Left lobe of liver (tissue), 2 donors: Measurements from ENCODE around the gene GZMM. TPM values are rescaled to one million over a fixed set of nuclear protein-coding genes. Genes with fewer than 3 reads are reported as not detected.
"Not testable (repeated sequence)": the region's sequence is repeated elsewhere in the genome, so short reads cannot be mapped to it uniquely, and the experiment has no call there.

Experiments used
- ATAC-seq: fragments of 200-7000 bp; cut with Tn5 transposase; one replicate; pipeline ENCODE4 v1.9.1; 2020; ENCODE audit warnings: mild to moderate bottlenecking, moderate library complexity
- DNase-seq: peaks from one replicate; pipeline ENCODE4 v3.0.0-alpha.2; 2020; ENCODE audit warnings: low spot score
- total RNA-seq: library from RNA; stranded (reverse); gene quantifications from one replicate; pipeline ENCODE4 v1.2.1, GENCODE V29; 2021
- donor health status: DM: no; HTN: no; CAD: no; lungs with moderate emphysema.
- donor health status: DM: no; HTN: yes; CAD: no.

The GZMM gene
- total RNA-seq, 1 donor from 2014 or later = 0.33 TPM

GRCh38 chr19:580274-580835 lies 36.5 kb downstream of the GZMM start:
- DNase-seq (no peak), ATAC-seq (no peak)

- DNase-seq = no peak
Measured at GRCh38 chr19:581399-582111, 37.7 kb downstream of the GZMM start.

GRCh38 chr19:582497-583197 lies 38.8 kb downstream of the GZMM start:
- ATAC-seq = no peak
- DNase-seq = no peak

More at GRCh38 chr19:581399-582111, 37.7 kb downstream of the GZMM start:
- no peak for ATAC-seq

GRCh38 chr19:583198-583967 lies 39.5 kb downstream of the GZMM start:
- DNase-seq (no peak), ATAC-seq (peak; percentile 5)

GRCh38 chr19:583968-584239 lies 40.1 kb downstream of the GZMM start:
- DNase-seq (no peak), ATAC-seq (peak; percentile 10)

- peak; percentile 68 for ATAC-seq
Measured at GRCh38 chr19:584240-585001, 40.6 kb downstream of the GZMM start.

GRCh38 chr19:585146-585545 lies 41.3 kb downstream of the GZMM start:
- not testable (repeated sequence) for ATAC-seq, DNase-seq

More at GRCh38 chr19:584240-585001, 40.6 kb downstream of the GZMM start:
- DNase-seq = no peak

- ATAC-seq (no peak), DNase-seq (no peak)
Measured at GRCh38 chr19:585551-586110, 41.8 kb downstream of the GZMM start.

- peak; percentile 64 for DNase-seq
Measured at GRCh38 chr19:588093-588740, 44.4 kb downstream of the GZMM start.

GRCh38 chr19:588741-589692 lies 45.2 kb downstream of the GZMM start:
- DNase-seq = no peak

More at GRCh38 chr19:588093-588740, 44.4 kb downstream of the GZMM start:
- ATAC-seq = peak; percentile 43

GRCh38 chr19:589693-590395 lies 46.0 kb downstream of the GZMM start, which contains the start of gene HCN2:
Gene HCN2 (plus strand): TSS chr19:589881. CDS start chr19:589946, 65 bp downstream.
- ATAC-seq (no peak), DNase-seq (no peak)

More at GRCh38 chr19:588741-589692, 45.2 kb downstream of the GZMM start:
- ATAC-seq = no peak

- DNase-seq (no peak), ATAC-seq (no peak)
Measured at GRCh38 chr19:590396-590745, 46.5 kb downstream of the GZMM start.

GRCh38 chr19:590750-591098 lies 46.9 kb downstream of the GZMM start:
- ATAC-seq = no peak
- DNase-seq = no peak

GRCh38 chr19:591099-591958 lies 47.5 kb downstream of the GZMM start:
- DNase-seq = no peak
- peak; percentile 77 for ATAC-seq

- DNase-seq = no peak
- no peak for ATAC-seq
Measured at GRCh38 chr19:592101-592500, 48.2 kb downstream of the GZMM start.

- ATAC-seq (no peak), DNase-seq (no peak)
Measured at GRCh38 chr19:593055-593454, 49.2 kb downstream of the GZMM start.

- ATAC-seq (no peak), DNase-seq (no peak)
Measured at GRCh38 chr19:593505-593904, 49.7 kb downstream of the GZMM start.
